Measurements from ENCODE around the gene PLA2G4E.

PLA2G4E gene

GRCh38 chr15:41990243-41990605 is 30.6 kb downstream of the PLA2G4E start:
- DNase-seq = no peak

GRCh38 chr15:41989573-41990242 is 31.1 kb downstream of the PLA2G4E start:
- peak; percentile 16 for DNase-seq

GRCh38 chr15:41988896-41989572 is 31.8 kb downstream of the PLA2G4E start:
- no peak for DNase-seq

- no peak for DNase-seq
Measured at GRCh38 chr15:41987925-41988275, 32.9 kb downstream of the PLA2G4E start.

GRCh38 chr15:41987246-41987924 is 33.5 kb downstream of the PLA2G4E start:
- DNase-seq = no peak

- DNase-seq = no peak
Measured at GRCh38 chr15:41985236-41986160, 35.3 kb downstream of the PLA2G4E start.

- DNase-seq = no peak
Measured at GRCh38 chr15:41984622-41985021, 36.2 kb downstream of the PLA2G4E start.

GRCh38 chr15:41983621-41984571 is 36.9 kb downstream of the PLA2G4E start:
- DNase-seq = no peak

GRCh38 chr15:41983221-41983620 is 37.6 kb downstream of the PLA2G4E start:
- no peak for DNase-seq

- DNase-seq = no peak
Measured at GRCh38 chr15:41982133-41982930, 38.5 kb downstream of the PLA2G4E start.

GRCh38 chr15:41981371-41982132 is 39.3 kb downstream of the PLA2G4E start:
- DNase-seq = no peak

- no peak for DNase-seq
Measured at GRCh38 chr15:41980654-41981323, 40.1 kb downstream of the PLA2G4E start.

GRCh38 chr15:41979493-41980266 is 41.2 kb downstream of the PLA2G4E start:
- no peak for DNase-seq

GRCh38 chr15:41978534-41978933 is 42.3 kb downstream of the PLA2G4E start:
- no peak for DNase-seq

GRCh38 chr15:41977757-41978383 is 43.0 kb downstream of the PLA2G4E start:
- no peak for DNase-seq

GRCh38 chr15:41975669-41976068 is 45.2 kb downstream of the PLA2G4E start:
- no peak for DNase-seq

GRCh38 chr15:41974041-41974440 is 46.8 kb downstream of the PLA2G4E start:
- DNase-seq = no peak

All from NCI-H774 (cell line).